CD14-positive monocyte (primary cell): ENCODE measurements around the gene SLC25A21. TPM values are rescaled to one million over a fixed set of nuclear protein-coding genes. Genes with fewer than 3 reads are reported as not detected.

ENCODE experiments used
- DNase-seq, 3 donors: peaks; one replicate each; pipeline ENCODE4 v3.0.0-alpha.2; 2011 to 2022
- H2AFZ ChIP-seq: 2 replicates; pipeline ENCODE4 v1.6.0; 2012; ENCODE audit warnings: mild to moderate bottlenecking, low read depth, low read length, inconsistent platforms; ENCODE audit not compliant: insufficient read depth, poor library complexity, severe bottlenecking
- H3K27ac ChIP-seq, 2 donors: 1 replicate in 1 of 2; 2 replicates in 1 of 2; pipeline ENCODE4 v1.5.1; 2012 to 2013; ENCODE audit warnings: low read length in 2 of 2, control low read depth in 1 of 2, inconsistent platforms in 1 of 2, low read depth in 1 of 2, mild to moderate bottlenecking in 1 of 2
- H3K27me3 ChIP-seq, 2 donors: one replicate each; pipeline versions ENCODE4 v1.6.0 to v1.6.1; 2011 to 2013; ENCODE audit warnings: low read length in 2 of 2; ENCODE audit not compliant: control insufficient read depth in 2 of 2, insufficient read depth in 2 of 2
- H3K36me3 ChIP-seq, 2 donors: replicated peaks in 1 of 2; 1 replicate in 1 of 2; 2 replicates in 1 of 2; pipeline versions ENCODE4 v1.5.1 to v1.6.1; 2012 to 2013; ENCODE audit warnings: low read length in 2 of 2, control low read depth in 1 of 2, inconsistent platforms in 1 of 2, mild to moderate bottlenecking in 1 of 2; ENCODE audit not compliant: insufficient read depth in 2 of 2, control insufficient read depth in 1 of 2
- H3K4me1 ChIP-seq, 2 donors: 1 replicate in 1 of 2; 2 replicates in 1 of 2; pipeline versions ENCODE4 v1.5.1 to v1.6.1; 2012 to 2013; ENCODE audit warnings: low read length in 2 of 2, control low read depth in 1 of 2, inconsistent platforms in 1 of 2, mild to moderate bottlenecking in 1 of 2, moderate library complexity in 1 of 2; ENCODE audit not compliant: insufficient read depth in 2 of 2, control insufficient read depth in 1 of 2
- H3K4me2 ChIP-seq: replicated peaks from 2 replicates; pipeline ENCODE3; 2012; ENCODE audit warnings: low read length, moderate library complexity, mild to moderate bottlenecking; ENCODE audit not compliant: poor library complexity, severe bottlenecking; ENCODE audit errors: extremely low read depth
- H3K4me3 ChIP-seq, 3 experiments: fragments of 200-600 bp in 1 of 3; sonication (generic) in 1 of 3; replicated peaks in 1 of 3; 1 replicate in 2 of 3; 2 replicates in 1 of 3; pipeline ENCODE4 v1.5.1; 2011 to 2013; ENCODE audit warnings: low read length in 3 of 3, mild to moderate bottlenecking in 3 of 3, control low read depth in 2 of 3, low read depth in 2 of 3, inconsistent platforms in 1 of 3, moderate library complexity in 1 of 3
- H3K79me2 ChIP-seq: 2 replicates; pipeline ENCODE4 v1.6.0; 2012; ENCODE audit warnings: mild to moderate bottlenecking, control low read depth, inconsistent platforms, low read length, moderate library complexity; ENCODE audit not compliant: insufficient read depth
- H3K9ac ChIP-seq: 2 replicates; pipeline ENCODE4 v1.6.0; 2017; ENCODE audit warnings: low read length, mild to moderate bottlenecking; ENCODE audit not compliant: insufficient read depth, poor library complexity, severe bottlenecking
- H3K9me3 ChIP-seq, 2 donors: replicated peaks in 1 of 2; 1 replicate in 1 of 2; 2 replicates in 1 of 2; pipeline versions ENCODE4 v1.5.1 to v1.6.1; 2012 to 2013; ENCODE audit warnings: low read length in 2 of 2, control low read depth in 1 of 2; ENCODE audit not compliant: control insufficient read depth in 1 of 2, insufficient read depth in 1 of 2
- H4K20me1 ChIP-seq: 2 replicates; pipeline ENCODE4 v1.6.0; 2012; ENCODE audit warnings: mild to moderate bottlenecking, low read length, control low read depth, moderate library complexity; ENCODE audit not compliant: insufficient read depth
- H3K27ac Mint-ChIP-seq, 7 donors: one replicate each; pipeline ENCODE4 v1.8.0; 2020; ENCODE audit warnings: mild to moderate bottlenecking in 7 of 7, mixed read lengths in 7 of 7, moderate library complexity in 6 of 7, inconsistent platforms in 2 of 7
- H3K27me3 Mint-ChIP-seq, 3 donors: one replicate each; pipeline ENCODE4 v1.8.0; 2021 to 2022; ENCODE audit warnings: low read depth in 3 of 3, mild to moderate bottlenecking in 3 of 3, mixed read lengths in 3 of 3, moderate library complexity in 3 of 3, inconsistent platforms in 1 of 3
- H3K36me3 Mint-ChIP-seq, 2 donors: one replicate each; pipeline ENCODE4 v1.8.0; 2020; ENCODE audit warnings: mixed read lengths in 2 of 2, inconsistent platforms in 1 of 2, mild to moderate bottlenecking in 1 of 2
- H3K4me1 Mint-ChIP-seq: one replicate; pipeline ENCODE4 v1.8.0; 2020; ENCODE audit warnings: mild to moderate bottlenecking, mixed read lengths
- H3K4me3 Mint-ChIP-seq, 2 donors: one replicate each; pipeline ENCODE4 v1.8.0; 2020; ENCODE audit warnings: mild to moderate bottlenecking in 2 of 2, mixed read lengths in 2 of 2, moderate library complexity in 1 of 2
- H3K9me3 Mint-ChIP-seq, 7 donors: one replicate each; pipeline ENCODE4 v1.8.0; 2020 to 2022; ENCODE audit warnings: mixed read lengths in 7 of 7, mild to moderate bottlenecking in 6 of 7, moderate library complexity in 6 of 7, inconsistent platforms in 2 of 7
- WGBS: methylation state at CpG from one replicate; pipeline ENCODE4 v1.1.5; 2013; ENCODE audit warnings: missing lambda C conversion rate; ENCODE audit not compliant: insufficient coverage; 5-methylcytosine and 5-hydroxymethylcytosine counted together
- intact Hi-C, 2 donors: fragments of 100-400 bp; cut with micrococcal nuclease; formaldehyde crosslinking; loops; one replicate each; pipeline versions ENCODE4 v1.15.0 to v1.15.1; 2023
- polyA plus RNA-seq, 3 donors: library from polyadenylated mRNA; depleted of rRNA in 1 of 3; unstranded in 2 of 3; stranded (reverse) in 1 of 3; fragments of 300-500 nt in 2 of 3; fragments of >200 nt in 1 of 3; fragmentation: Illumina TruSeq in 2 of 3; gene quantifications; 1 replicate in 2 of 3; 2 replicates in 1 of 3; pipeline ENCODE4 v1.2.3, GENCODE V29; 2012 to 2021
- TF ChIP-seq, protein P1 (sequence below): fragments of 200-600 bp; IDR thresholded peaks from one replicate; pipeline ENCODE4 v1.8.0; 2022; ENCODE audit warnings: antibody characterized with exemption, mild to moderate bottlenecking

The SLC25A21 gene
- polyA plus RNA-seq, 3 donors = not detected

DNA sequence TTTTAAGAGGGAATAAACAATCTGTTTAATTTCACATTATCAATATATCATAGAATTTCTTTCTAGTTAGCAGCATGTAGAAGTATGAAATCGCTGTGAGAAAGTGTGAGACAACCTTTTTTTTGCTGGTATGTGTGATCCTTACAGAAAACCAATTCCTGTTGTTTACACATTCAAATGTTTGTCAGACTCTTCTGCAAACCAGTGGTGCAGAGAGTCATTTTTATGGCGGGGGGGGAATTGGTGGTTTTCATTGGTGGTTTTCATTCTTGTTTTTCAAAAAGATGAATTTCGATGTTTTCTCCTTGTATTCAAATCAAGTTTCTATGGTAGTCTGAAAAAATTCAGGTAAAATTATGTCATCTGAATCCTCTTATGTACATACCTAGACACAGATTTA is 57.8 kb downstream of the SLC25A21 start:
- WGBS = no CpG with 5 or more reads among the region's 3 CpGs
- intact Hi-C loops = no loop called here
- H3K4me3 Mint-ChIP-seq = no peak overlapping the region

DNA sequence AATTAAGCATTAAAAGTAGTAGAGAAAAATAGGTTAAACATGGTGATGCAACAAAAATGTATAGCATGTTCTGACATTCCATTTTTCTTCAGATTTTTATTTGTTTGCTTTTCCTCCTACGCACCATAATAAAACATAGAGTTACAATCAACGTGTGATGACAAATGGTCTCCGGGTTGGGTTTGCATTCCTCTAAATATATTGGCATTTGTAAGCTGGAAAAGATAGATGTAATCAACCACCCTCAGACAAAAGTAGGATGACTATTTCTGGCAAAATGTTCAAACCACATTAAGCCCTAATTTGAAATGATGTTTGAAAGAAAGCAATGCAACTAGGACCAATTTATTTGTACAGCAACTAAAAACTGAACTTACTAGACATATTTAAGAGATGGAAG is 58.4 kb downstream of the SLC25A21 start:
- H3K27ac ChIP-seq = no peak overlapping the region
- no peak overlapping the region for H2AFZ ChIP-seq
- no peak overlapping the region for H3K4me2 ChIP-seq
- no peaks in the 10 kb centered on the region for H4K20me1 ChIP-seq
- Mint-ChIP-seq H3K4me1 (no peaks in the 10 kb centered on the region), H3K27ac (no peak overlapping the region), H3K9me3 (peaks cover 0 to 9% (median 4%) of the 10 kb centered on the region in 7 donors), H3K36me3 (no peaks in the 10 kb centered on the region), H3K4me3 (no peak overlapping the region), H3K27me3 (no peaks in the 10 kb centered on the region)
- peaks cover 0 to 3% of the 10 kb centered on the region in 2 donors for H3K9me3 ChIP-seq
- no peak overlapping the region for H3K9ac ChIP-seq
- intact Hi-C loops = no loop called here
- TF ChIP-seq, protein P1, sequence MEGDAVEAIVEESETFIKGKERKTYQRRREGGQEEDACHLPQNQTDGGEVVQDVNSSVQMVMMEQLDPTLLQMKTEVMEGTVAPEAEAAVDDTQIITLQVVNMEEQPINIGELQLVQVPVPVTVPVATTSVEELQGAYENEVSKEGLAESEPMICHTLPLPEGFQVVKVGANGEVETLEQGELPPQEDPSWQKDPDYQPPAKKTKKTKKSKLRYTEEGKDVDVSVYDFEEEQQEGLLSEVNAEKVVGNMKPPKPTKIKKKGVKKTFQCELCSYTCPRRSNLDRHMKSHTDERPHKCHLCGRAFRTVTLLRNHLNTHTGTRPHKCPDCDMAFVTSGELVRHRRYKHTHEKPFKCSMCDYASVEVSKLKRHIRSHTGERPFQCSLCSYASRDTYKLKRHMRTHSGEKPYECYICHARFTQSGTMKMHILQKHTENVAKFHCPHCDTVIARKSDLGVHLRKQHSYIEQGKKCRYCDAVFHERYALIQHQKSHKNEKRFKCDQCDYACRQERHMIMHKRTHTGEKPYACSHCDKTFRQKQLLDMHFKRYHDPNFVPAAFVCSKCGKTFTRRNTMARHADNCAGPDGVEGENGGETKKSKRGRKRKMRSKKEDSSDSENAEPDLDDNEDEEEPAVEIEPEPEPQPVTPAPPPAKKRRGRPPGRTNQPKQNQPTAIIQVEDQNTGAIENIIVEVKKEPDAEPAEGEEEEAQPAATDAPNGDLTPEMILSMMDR = no peak
- H3K79me2 ChIP-seq = no peaks in the 10 kb centered on the region
- no peaks in the 10 kb centered on the region for H3K4me1 ChIP-seq
- no peaks in the 10 kb centered on the region for H3K27me3 ChIP-seq
- no peak overlapping the region for H3K4me3 ChIP-seq
- H3K36me3 ChIP-seq = no peaks in the 10 kb centered on the region
- no peak for DNase-seq
- WGBS = no CpG with 5 or more reads among the region's 3 CpGs

More for the DNA sequence above, 57.8 kb downstream of the SLC25A21 start:
- H3K4me1 ChIP-seq = no peaks in the 10 kb centered on the region
- no peaks in the 10 kb centered on the region for H4K20me1 ChIP-seq
- TF ChIP-seq, protein P1 = no peak
- no peaks in the 10 kb centered on the region for H3K36me3 Mint-ChIP-seq
- H3K27me3 ChIP-seq = no peaks in the 10 kb centered on the region
- no peak overlapping the region for H3K27ac ChIP-seq
- no peak overlapping the region for H3K27ac Mint-ChIP-seq
- no peak for DNase-seq
- no peak overlapping the region for H3K4me3 ChIP-seq
- H2AFZ ChIP-seq = no peak overlapping the region
- H3K4me1 Mint-ChIP-seq = no peaks in the 10 kb centered on the region
- no peak overlapping the region for H3K9ac ChIP-seq
- no peak overlapping the region for H3K4me2 ChIP-seq
- H3K36me3 ChIP-seq = no peaks in the 10 kb centered on the region
- H3K9me3 ChIP-seq = peaks cover 0 to 3% of the 10 kb centered on the region in 2 donors
- no peaks in the 10 kb centered on the region for H3K79me2 ChIP-seq
- no peaks in the 10 kb centered on the region for H3K27me3 Mint-ChIP-seq
- peaks cover 0 to 13% (median 4%) of the 10 kb centered on the region in 7 donors for H3K9me3 Mint-ChIP-seq
